WTC11 (cell line): Measurements from ENCODE around the gene PROB1.

Experiments used
- CTCF ChIP-seq: fragments of 200-600 bp; IDR thresholded peaks from 2 replicates; pipeline ENCODE4 v1.8.0; 2022; ENCODE audit warnings: antibody characterized with exemption
- ZNF232 ChIP-seq: sonication (generic); formaldehyde crosslinking; IDR thresholded peaks from 2 replicates; pipeline ENCODE4 v1.8.0; 2022; ENCODE audit warnings: mild to moderate bottlenecking, missing genetic modification reagents

DNA sequence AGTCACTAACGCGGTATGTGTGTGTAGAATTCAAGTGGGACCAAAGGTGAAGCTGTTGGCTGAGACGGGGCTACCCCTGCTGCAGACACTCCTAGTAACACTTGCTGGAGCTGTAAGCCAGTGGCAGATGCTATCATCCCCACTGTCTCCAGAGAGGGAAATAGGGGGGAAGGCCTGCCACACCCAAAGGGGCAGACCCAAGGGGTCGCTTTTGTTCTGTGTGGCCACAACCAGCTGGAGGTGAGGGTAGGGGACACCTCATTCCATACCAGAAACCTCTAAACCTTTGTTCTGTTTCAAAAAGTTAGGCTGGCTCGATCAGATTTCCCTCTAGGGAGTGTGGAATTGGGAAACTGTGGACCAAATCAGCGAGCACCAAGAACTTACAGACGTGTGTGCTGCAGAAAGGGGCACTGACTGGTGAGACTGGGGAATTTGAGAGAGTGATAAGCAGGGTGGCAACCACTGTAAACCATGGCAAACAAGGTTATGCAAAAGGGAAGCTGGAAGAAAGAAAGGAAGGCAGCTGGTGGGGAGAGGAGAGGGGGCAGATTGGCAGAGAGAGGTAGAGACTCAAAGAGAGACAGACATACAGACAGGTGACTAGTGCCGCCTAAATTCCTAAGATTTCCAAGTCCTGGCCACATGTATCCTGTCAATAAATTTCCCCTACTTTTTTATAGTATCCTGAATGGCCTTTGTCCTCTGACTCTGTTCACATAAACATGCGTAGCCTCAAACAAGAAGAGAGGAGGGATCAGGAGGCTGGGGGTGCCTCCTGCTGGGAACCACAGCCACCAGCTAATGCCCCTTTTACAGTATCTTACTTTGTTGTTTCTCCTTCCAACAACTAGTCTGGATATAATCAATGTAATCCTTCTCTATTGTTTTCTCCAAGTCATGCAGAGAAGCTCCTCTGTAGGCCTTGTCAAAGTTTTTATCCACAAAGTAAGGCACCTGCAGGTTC lies 24.6 kb upstream of the PROB1 start:
- TF ChIP-seq CTCF, result no peak
- TF ChIP-seq ZNF232 (CRISPR knock-in tag), result no peak
